HG02759 (cell line): ENCODE data around the gene FLVCR1.
"Not testable (repeated sequence)": the region's sequence is repeated elsewhere in the genome, so short reads cannot be mapped to it uniquely, and the experiment has no call there.

Experiments used
- ATAC-seq: cut with Tn5 transposase; IDR thresholded peaks from one replicate; pipeline ENCODE4 v1.9.1; 2021; ENCODE audit warnings: mild to moderate bottlenecking, moderate library complexity; ENCODE audit not compliant: unreplicated experiment

FLVCR1 gene

DNA sequence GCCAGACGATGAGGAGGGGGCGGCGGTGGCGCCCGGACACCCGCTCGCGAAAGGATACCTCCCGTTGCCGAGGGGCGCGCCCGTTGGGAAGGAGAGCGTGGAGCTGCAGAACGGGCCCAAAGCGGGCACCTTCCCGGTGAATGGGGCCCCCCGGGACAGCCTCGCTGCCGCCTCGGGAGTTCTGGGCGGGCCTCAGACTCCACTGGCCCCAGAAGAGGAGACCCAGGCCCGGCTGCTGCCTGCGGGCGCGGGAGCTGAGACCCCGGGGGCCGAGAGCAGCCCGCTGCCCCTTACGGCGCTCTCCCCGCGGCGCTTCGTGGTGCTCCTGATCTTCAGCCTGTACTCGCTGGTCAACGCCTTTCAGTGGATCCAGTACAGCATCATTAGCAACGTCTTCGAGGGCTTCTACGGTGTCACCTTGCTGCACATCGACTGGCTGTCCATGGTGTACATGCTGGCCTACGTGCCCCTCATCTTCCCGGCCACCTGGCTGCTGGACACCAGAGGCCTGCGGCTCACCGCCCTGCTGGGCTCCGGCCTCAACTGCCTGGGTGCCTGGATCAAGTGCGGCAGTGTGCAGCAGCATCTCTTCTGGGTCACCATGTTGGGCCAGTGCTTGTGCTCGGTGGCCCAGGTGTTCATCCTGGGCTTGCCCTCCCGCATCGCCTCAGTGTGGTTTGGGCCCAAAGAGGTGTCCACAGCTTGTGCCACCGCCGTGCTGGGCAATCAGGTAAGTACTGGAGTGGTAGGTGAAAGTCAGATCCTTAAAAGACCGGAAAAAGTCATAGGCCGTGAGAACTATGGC lies 588 bp downstream of the FLVCR1 start:
- ATAC-seq: peak; percentile 10

DNA sequence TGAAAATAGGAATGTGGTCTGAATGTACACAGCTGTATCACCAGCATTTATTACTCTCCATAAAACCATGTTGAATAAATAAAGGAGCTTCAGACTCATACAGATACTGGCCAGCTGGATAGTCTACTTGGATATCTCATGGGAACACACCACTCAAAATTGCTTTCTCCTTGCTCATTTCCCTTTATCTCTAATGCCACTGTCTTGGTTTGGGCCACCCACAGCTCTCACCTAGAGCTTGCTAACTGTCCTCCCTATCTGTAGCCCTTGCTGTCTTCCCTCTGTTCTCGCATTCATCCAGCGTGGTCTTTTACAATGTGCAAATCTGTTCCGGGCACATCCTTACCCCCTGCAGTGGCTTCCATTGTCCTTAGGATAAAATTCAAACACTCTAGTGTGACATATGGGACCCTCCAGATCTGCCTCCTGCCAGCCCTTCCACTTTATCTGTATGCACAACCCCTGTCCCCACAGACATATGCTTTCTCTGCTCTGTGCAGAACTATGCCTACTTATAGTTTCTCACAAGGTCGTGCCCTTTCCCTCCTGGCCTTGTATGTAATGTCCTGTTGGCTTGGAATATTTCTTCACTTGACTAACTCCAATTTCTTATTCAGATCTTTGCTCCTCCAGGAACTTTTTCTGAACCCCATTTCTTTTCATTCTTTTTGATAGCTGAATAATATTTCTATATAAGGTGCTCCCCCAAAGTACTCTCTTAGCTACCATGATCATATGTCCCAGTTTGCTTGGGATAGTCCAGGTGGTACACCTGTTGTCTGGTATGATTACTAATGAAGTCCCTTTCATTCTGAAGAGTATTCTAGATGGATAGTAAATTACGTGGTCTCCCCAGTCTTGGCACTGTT lies 2.9 kb downstream of the FLVCR1 start:
- no peak for ATAC-seq

GRCh38 chr1:212862111-212862690 lies 4.1 kb downstream of the FLVCR1 start:
- no peak for ATAC-seq

DNA sequence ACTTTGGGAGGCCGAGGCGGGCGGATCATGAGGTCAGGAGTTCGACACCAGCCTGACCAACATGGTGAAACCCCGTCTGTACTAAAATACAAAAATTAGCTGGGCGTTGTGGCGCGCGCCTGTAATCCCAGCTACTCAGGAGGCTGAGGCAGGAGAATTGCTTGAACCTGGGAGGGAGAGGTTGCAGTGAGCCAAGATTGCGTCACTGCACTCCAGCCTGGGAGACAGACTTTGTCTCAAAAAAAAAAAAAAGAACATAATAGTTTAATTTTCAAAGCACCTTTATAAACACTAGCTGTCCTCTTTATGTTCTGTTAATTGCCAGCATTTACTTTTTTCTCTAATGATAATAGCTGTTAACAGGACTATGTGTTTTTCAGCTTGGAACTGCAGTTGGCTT lies 5.3 kb downstream of the FLVCR1 start:
- not testable (repeated sequence) for ATAC-seq

- ATAC-seq: no peak
These were observed 6.1 kb downstream of the FLVCR1 start for GRCh38 chr1:212864201-212864600.

- no peak for ATAC-seq
These were observed 9.1 kb downstream of the FLVCR1 start for GRCh38 chr1:212867192-212867591.

DNA sequence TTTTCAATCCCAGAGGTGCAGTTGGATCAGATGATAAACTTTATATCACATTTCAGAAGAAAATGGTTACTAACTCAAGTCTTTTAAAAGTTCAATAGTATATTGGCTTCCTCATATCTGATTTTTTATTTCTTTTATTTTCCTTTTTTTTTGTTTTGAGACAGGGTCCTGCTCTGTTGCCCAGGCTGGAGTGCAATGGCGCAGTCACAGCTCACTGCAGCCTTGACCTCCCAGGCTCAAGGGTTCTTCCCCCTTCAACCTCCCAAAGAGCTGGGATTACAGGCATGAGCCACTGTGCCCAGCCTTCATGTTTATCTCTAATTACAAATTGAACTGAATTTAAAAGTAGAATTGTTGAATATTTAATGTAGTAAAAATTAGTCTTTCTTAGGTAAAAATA lies 13.9 kb downstream of the FLVCR1 start:
- no peak for ATAC-seq

DNA sequence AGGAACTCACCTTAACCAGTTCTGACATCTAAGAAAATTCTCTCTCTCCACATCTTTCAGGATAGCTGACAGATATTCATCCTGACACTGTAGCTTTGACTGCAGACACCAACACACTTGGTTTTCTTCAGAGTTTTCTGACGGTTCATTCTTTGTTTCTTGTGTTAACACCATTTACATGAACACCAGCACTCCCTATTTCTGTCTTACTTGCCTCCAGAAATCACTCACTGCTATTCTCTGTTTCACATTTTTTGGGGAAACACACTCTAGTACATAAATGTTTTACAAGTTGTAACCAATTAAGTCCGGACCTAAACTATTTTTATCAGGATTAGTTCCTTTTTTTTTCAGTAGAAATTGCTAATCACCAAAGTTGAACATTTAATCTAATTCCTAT lies 15.4 kb downstream of the FLVCR1 start:
- ATAC-seq: peak; percentile 84

DNA sequence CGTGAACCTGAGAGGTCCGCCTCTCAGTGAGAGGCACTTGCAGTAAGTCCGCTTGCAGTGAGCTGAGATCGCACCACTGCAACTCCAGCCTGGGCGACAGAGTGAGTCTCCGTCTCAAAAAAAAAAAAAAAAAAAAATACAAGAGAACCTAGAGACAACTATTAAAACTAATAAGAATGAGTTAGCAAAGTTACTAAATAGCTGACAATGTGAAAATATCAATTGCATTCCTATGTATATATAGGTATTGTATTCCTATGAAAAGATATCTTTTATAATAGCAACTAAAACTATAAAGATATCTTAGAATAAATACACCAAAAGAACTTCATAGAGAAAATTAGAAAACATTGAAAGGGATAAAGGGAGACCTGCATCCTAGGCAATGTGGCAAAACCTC lies 20.3 kb downstream of the FLVCR1 start:
- no peak for ATAC-seq

- ATAC-seq: no peak
These were observed 22.0 kb downstream of the FLVCR1 start for GRCh38 chr1:212879947-212880690.

- ATAC-seq: no peak
These were observed 26.5 kb downstream of the FLVCR1 start for GRCh38 chr1:212884592-212884991.

GRCh38 chr1:212892108-212892507 lies 34.0 kb downstream of the FLVCR1 start:
- no peak for ATAC-seq

DNA sequence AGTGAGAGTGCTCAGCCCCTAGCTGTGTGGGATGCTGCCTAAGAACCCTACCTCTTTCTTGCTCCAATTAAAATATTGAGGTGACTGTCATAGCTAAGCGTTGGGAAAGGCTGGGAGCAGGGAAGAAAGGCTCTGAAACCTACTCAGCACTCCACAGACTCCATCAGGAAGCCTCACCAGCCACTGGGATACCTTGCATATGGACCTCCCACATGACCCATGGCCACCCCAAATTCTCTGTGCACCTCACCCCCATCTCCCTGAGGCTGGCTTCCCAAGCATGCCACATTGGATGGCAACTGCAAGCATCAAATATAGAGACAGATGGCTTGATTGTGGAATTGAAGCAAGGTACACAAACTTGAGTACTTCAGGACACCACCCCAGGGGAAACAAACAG lies 41.8 kb downstream of the FLVCR1 start:
- no peak for ATAC-seq

GRCh38 chr1:212901290-212901689 lies 43.2 kb downstream of the FLVCR1 start:
- no peak for ATAC-seq

DNA sequence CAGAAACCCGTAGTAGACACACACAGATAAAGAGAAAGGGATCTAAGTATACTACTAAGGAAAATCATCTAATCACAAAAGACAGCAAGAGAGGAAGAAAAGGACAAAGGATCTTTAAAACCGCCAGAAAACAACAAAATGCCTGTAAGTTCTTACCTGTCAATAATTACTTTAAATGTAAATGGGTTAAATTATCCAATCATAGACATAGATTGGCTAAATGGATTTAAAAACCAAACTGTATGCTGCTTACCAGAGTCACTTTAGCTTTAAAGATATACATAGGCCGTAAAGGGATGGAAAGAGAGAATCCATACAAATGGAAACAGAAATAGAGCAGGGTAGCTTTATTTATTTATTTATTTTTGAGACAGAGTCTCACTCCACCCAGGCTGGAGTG lies 44.0 kb downstream of the FLVCR1 start:
- no peak for ATAC-seq

- no peak for ATAC-seq
These were observed 45.6 kb downstream of the FLVCR1 start for GRCh38 chr1:212903664-212904063.

- ATAC-seq: not testable (repeated sequence)
These were observed 50.0 kb downstream of the FLVCR1 start for GRCh38 chr1:212908071-212908470.

DNA sequence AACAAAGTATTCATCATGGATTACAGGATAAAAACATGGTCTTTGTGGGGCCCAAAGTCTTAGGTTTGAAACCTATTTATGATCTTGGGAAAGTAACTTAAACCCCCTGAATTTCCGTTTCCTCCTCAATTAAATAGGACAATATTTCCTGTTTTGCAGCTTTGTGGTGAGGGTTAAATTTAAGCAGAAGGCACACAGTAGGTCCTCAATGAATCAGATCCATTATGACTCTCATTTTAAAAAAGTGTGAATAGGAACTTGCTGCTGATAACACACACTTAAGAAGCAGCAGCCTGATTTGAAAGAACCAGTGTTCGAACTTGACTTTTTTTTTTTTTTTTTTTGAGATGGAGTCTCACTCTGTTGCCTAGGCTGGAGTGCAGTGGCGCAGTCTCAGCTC lies 50.9 kb downstream of the FLVCR1 start:
- ATAC-seq: no peak

- ATAC-seq: no peak
These were observed 51.6 kb downstream of the FLVCR1 start for GRCh38 chr1:212909652-212910063.

GRCh38 chr1:212910213-212910612 lies 52.1 kb downstream of the FLVCR1 start:
- not testable (repeated sequence) for ATAC-seq

DNA sequence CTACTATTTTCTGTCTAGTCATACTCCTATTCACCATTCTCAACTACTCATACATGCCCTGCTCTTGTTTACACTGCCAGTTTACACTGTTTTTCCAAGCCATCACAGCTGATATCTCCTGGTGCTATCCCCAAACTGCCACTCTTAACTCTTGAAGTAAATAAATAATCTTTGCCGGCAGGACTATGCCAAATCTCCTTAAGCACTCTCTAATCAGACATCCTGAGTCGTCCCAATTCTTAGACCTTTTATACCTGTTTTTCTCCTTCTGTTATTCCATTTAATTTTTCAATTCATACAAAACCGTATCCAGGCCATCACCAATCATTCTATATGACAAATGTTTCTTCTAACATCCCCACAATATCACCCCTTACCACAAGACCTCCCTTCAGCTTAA lies 55.6 kb downstream of the FLVCR1 start:
- ATAC-seq: not testable (repeated sequence)
